GM18505 (cell line): ENCODE results near the gene EXOC2.
"Not testable (repeated sequence)": the region's sequence is repeated elsewhere in the genome, so short reads cannot be mapped to it uniquely, and the experiment has no call there.

ENCODE experiments used
- ATAC-seq: cut with Tn5 transposase; IDR thresholded peaks from one replicate; pipeline ENCODE4 v1.9.1; 2021; ENCODE audit not compliant: unreplicated experiment
- POLR2A ChIP-seq: IDR thresholded peaks from 4 replicates; pipeline ENCODE4 v1.6.1; 2011; ENCODE audit warnings: borderline replicate concordance; ENCODE audit not compliant: insufficient read depth, insufficient read length; ENCODE audit errors: extremely low read depth

The EXOC2 gene

DNA sequence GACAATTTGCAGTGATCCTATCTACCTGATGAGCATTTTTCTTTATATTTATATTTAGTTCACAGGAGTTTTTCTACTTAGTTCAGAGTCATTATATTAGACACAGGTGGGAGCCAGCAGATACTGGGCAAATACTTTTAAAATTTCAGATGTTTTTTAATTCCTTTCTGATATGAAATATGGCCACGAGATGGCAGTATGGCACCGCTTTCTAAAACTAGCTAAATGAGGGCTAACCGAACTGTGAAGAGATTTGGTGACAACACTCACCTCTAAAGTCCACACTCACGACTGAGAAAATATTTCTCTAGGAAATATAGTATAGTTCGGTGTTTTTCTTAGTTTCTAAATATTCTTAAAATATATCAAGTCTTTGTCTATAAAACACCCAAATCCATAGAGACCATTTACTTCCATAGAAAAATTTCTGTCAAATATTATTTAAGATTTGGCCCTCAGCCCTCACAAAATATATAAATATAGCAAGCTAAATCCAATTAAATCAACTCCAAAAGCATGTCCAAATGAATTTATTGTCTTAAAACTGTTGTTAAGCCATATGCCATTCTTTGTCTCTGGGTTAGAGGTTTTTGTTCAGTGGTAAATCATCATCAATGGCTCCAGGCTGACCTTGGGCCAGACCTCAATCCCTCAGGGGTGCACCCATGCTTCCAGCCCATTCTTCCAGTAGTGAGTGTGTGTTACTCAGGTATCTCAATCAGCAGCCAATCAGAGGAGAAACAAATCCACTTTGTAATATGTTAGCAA, 99.6 kb downstream of the EXOC2 start:
- TF ChIP-seq POLR2A = no peak
- no peak for ATAC-seq

DNA sequence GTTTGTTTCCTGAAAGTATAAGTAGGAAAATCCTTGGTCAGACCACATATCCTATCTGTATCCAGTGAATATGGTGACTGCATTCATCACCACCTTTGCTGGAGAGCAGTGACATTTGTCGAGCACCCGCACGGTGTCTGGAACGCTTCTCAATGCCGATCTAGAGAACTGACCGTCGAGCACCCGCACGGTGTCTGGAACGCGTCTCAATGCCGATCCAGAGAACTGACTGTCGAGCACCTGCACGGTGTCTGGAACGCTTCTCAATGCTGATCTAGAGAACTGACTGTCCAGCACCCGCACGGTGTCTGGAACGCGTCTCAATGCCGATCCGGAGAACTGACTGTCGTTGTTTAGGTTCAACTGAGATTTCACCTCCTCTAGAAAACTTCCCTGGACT, 103.8 kb downstream of the EXOC2 start:
- ATAC-seq = no peak
- no peak for TF ChIP-seq POLR2A

DNA sequence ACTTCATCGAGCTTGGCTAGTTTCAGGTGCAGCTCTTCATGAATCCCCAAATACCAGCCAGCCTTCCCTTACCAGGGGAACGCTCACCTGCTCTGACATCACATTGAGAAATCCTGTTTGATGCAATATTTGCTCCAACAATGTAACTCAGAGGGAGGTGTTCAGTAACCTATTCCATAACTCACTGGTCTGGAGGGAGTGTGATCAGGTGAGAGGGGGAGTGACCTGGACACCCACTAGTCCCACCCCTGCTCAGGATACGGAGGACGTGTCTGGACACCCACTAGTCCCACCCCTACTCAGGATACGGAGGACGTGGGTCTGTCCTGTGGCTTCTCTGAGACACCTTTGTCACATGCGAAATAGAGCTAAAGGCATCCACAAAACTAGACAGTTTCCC, 106.4 kb downstream of the EXOC2 start:
- no peak for TF ChIP-seq POLR2A
- no peak for ATAC-seq

DNA sequence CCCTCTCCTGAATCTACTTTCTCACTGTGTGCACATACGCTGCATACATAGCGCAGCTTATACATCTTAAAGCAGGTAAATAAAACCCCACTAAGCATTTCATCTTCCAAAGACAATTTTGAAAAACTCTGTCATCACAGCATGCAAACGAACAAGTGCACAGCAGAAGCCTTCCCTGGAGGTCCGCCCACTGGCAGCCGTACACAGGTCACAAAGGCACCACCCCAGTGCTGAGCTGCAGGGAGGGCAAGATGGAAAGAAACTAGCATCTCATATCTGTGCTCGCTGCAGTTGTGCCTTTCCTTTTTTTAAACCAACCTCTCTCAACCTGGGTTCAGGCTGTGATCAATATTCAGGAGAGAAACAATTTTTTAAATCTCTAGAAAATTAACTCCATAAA, 109.3 kb downstream of the EXOC2 start:
- no peak for TF ChIP-seq POLR2A
- no peak for ATAC-seq

DNA sequence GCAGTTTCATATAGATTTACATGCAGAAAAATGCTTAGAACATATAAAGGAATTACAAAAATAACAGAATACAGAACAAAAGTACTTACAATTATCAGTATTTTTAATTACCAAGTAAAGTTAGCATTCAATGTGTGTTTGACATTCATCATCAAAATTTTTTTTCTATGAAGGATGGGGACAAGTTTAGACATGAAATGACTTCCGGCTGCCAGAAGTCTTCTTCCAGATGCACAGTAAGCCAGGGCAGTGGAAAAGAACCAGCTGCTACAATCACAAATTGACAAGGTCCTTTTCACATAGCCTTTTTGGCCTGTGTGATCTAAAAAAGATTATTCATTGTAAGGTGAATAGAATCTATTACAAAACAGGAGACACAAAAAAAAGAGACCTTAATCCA, 109.8 kb downstream of the EXOC2 start:
- no peak for ATAC-seq
- no peak for TF ChIP-seq POLR2A

DNA sequence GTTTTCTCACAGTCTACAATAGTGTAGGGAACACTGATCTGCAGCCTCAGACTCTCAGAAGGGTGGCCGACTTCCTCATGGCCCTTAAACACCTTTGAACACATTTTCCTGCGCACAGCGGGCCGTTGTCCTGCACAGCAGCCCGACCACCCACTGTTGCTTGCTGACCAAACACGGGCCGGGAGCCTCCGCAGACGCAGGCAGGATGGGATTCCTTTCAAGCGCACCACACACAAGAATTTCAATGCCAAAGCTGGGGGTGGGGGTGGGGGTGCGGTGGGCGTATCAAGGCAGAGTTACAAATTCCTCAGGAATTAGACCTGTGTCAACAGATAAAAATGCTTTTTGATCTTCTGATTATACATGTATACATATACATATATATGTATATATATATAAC, 110.6 kb downstream of the EXOC2 start:
- no peak for ATAC-seq
- no peak for TF ChIP-seq POLR2A

DNA sequence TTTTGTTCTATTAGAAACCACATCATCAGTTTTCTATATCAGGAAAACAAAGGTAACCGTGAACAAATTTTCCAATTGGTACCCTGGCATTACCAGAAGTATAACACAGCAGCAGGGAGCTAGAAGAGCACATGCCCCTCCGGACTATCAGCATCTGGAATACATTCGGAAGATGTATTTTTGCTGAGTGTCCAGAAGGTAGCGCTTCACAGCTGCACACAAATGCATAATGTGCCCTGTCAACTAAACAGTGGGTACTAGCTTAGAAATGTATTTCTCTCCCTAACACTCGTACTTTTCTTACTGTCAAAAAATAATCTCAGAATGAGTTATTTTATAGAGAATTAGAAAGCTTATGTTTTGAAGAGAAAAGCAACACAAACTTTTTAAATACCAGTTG, 113.6 kb downstream of the EXOC2 start:
- no peak for TF ChIP-seq POLR2A
- no peak for ATAC-seq

DNA sequence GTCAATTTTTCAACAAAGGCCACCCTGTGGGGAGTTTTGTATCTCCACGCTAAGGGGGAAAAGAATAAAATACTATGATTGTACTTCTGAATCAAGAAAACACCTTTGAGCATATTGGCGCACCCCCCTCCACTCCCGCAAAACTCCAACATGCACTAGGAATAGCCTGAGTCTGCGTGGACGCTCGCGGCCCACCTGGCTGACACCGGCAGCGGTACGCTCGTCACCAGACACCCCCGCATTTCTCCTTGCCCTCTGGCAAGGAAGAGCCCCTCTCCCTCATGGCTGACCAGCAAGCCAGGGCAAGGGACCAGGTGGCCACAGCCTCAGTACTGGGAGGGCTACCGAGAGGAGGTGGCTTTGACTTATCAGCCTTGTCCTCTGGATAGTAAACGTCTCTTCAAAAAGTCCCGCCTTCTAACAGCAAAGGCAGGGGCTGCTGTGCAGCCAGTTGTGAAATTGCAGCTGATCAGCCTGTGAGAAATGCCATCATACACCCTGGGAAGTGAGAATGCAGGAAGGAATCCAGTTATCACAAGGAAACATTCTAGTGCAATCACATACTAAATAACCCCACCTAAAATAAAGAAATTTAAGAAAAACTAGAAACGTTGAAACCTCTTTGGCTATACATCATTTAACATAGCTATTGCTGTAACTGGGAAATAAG, 120.2 kb downstream of the EXOC2 start:
- no peak for TF ChIP-seq POLR2A
- ATAC-seq = no peak

DNA sequence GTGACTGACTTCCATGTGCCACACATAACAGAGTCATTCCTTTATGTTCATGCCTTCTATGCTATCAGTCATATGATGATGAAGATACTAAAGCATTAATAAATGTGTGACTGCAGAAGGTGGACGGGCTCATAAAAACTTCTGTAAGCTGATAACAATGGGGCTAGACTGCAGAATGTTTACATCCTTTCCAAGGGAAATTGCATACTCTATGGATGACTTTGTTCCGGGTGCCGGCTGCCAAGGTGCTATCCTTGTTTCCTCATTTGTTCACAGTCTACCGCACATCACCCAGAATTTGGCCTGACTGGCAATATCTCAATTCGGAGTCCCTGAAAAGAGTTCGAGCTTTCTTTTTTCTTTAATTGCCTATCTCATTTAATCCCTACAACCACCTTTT, 121.0 kb downstream of the EXOC2 start:
- ATAC-seq = no peak
- TF ChIP-seq POLR2A = no peak

DNA sequence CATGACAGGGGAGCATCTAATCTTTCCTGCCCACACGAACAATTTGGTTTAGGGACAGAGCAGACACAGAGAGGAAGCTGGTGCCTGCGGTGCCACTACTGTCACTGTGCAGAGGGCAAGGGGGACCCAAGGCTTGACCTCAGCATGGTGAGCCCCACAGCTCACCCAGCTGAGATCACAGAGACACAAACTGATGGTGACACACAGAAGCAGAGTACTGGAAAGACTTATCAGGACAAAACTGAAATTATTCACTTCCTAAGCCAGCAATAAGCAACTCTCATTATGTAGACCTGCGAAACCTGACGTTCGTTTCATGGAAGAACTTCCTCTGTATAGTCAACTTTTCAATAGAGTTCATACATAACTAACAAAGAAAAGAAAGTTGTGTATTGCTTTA, 122.1 kb downstream of the EXOC2 start:
- no peak for ATAC-seq
- TF ChIP-seq POLR2A = no peak

DNA sequence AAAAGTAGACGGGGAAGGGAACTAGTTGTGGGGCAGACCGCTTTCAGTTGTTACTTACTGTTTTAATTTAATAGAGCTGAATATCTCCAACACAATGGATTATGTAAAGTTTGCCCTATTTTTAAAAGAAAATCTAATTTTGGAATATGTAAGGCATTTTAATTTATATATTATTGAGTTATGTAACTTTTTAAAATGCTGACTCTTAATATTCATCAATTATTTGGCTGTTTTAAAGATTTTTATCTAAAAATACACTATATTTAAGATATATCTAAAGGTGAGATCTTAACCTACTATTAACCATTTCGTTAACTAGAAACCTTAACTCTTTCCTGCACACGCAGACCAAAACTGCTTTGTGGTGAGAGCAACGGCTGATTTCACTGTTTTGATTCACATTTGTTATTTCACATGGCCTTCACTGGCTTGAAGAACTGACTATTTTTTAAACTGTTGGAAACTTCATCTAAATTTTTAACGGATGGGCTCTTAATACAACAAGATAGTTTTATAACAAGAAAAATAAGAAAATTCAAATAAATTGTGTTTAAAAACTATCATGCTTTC, 123.9 kb downstream of the EXOC2 start:
- no peak for TF ChIP-seq POLR2A
- no peak for ATAC-seq

DNA sequence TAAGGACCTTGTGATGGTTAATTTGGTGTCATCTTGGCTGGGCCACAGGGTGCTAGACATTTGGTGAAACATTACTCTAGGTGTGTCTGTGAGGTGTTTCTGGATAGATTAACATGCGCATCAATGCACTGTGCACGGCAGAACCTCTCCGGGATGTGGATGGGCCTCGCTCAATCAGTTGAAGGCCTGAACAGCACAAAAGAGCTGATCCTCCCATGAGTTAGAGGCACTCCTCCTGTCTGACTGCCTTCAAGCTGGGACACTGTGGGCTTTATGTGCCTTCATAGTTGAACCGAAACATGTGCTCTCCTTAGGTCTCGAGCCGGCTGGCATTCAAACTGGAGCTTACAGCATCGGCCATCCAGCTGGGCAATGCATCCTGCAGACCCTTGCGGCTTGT, 124.9 kb downstream of the EXOC2 start:
- TF ChIP-seq POLR2A = no peak
- no peak for ATAC-seq

DNA sequence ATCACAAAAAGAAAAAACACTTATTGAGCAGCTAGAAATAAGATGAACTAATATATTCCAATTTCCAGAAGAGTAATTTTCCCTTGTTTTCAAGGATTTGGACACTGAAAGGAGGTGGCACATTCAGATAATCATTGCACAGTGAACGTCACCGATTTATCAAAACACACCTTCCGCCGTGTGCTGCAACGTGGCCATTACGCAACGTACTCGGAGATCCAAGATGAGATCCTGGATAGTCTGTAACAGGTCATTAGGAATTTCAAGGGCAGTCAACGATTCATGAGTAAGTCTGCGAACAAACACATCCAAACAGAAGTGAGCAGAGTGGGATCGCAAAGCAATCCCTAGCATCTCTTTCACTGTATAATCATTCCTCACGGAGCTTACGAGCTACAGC, 129.1 kb downstream of the EXOC2 start:
- TF ChIP-seq POLR2A = no peak
- ATAC-seq = no peak

DNA sequence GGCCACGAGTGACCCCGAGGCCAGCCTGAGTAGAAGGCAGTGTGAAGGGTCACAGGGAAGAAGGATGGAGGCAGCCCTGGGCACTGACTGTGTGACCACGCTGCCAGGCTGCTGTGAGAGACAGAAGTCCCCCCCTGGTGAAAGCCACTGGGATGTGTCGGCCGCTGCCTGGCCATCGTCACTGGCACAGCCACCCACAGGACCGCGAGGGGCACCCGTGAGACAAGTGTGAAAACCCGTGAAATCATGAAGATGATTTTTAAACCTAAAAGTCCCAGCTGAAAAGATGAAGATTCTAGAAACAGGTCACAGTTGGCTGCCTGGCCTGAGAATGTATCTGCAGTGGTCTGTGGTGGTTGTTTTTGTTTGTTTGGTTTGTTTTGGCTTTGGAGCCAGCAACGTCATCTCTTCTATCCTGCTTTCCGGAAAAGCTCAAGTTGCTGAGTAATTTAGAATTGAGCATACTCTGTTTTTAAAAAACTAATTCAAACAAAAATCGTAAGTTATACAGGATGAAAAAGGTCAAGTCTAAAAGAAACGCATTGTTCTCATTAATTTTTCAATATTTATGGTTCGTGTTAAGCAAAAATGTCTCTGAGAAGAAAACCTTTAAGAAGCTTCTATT, 130.8 kb downstream of the EXOC2 start:
- TF ChIP-seq POLR2A = no peak
- ATAC-seq = no peak

DNA sequence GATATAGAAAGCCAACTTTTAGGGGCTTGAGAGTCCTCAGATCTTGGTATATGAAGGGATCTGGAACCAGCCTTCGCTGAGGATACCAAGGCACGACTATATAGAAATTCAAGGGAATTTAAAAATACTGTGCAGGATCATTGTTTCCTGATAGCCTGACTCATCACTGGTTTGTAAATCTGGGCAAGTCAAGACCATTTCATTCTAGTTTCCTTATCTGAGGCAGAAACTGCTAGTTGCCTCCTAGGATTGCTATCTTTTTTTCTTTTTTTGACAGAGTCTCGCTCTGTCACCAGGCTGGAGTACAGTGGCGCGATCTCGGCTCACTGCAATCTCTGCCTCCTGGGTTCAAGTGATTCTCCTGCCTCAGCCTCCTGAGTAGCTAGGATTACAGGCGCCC, 131.6 kb downstream of the EXOC2 start:
- not testable (repeated sequence) for ATAC-seq
